ENCODE measurements around the gene ABTB2.

Gene ABTB2

GRCh38 chr11:34360046-34360445, 2.2 kb upstream of the ABTB2 start:
- Histone ChIP-seq H3K9me3 (ENCODE audit: insufficient read depth, low read length, severe bottlenecking) (no peaks in the 10 kb centered on the region), H3K36me3 (ENCODE audit: insufficient read depth, low read length) (no peaks in the 10 kb centered on the region), H3K27ac (ENCODE audit: low read length) (no peak overlapping the region), H3K79me2 (ENCODE audit: insufficient read depth, low read length) (no peaks in the 10 kb centered on the region), H3K9ac (ENCODE audit: low read depth, low read length) (no peak overlapping the region), H3K4me2 (ENCODE audit: insufficient read depth, low read length) (no peak overlapping the region), H3K27me3 (ENCODE audit: insufficient read depth, low read length, poor library complexity) (peaks cover 10% of the 10 kb centered on the region), H3K4me1 (ENCODE audit: insufficient read depth, low read length) (peaks cover 18% of the 10 kb centered on the region), H3K4me3 (ENCODE audit: low read depth in 1 of 2, low read length in 2 of 2) (no peak overlapping the region), H4K20me1 (ENCODE audit: insufficient read depth, low read length) (0 out of 2 replicates have a peak, but pooled peaks cover 3% of the 10 kb centered on the region), H2AFZ (ENCODE audit: low read depth, low read length) (no peak overlapping the region)
- ATAC-seq (ENCODE audit: insufficient read depth, low read depth) (no peak), DNase-seq (no peak)
- TF ChIP-seq EZH2 (IDR thresholded peaks at IDR 0.05; ENCODE audit: borderline replicate concordance, low read depth, low read length, severe bottlenecking) (no peak), CTCF (IDR thresholded peaks at IDR 0.05; ENCODE audit: borderline replicate concordance, extremely low read depth, low read length, poor library complexity, severe bottlenecking) (no peak)

GRCh38 chr11:34359548-34359891, 1.7 kb upstream of the ABTB2 start:
- DNase-seq (no peak), ATAC-seq (ENCODE audit: insufficient read depth, low read depth) (no peak)
- peaks cover 18% of the 10 kb centered on the region for H3K4me1 ChIP-seq (ENCODE audit: insufficient read depth, low read length)
- H3K27ac ChIP-seq (ENCODE audit: low read length) = no peak overlapping the region
- H3K36me3 ChIP-seq (ENCODE audit: insufficient read depth, low read length) = no peaks in the 10 kb centered on the region
- peak overlapping the region in 1 of 2 experiments; percentile 57; a peak in 1 of 4 replicates for H3K4me3 ChIP-seq (ENCODE audit: low read depth in 1 of 2, low read length in 2 of 2)
- H3K9ac ChIP-seq (ENCODE audit: low read depth, low read length) = no peak overlapping the region
- 0 out of 2 replicates have a peak, but pooled peaks cover 3% of the 10 kb centered on the region for H4K20me1 ChIP-seq (ENCODE audit: insufficient read depth, low read length)
- no peak for TF ChIP-seq EZH2 (IDR thresholded peaks at IDR 0.05; ENCODE audit: borderline replicate concordance, low read depth, low read length, severe bottlenecking)
- peak; percentile 0 for TF ChIP-seq CTCF (IDR thresholded peaks at IDR 0.05; ENCODE audit: borderline replicate concordance, extremely low read depth, low read length, poor library complexity, severe bottlenecking)
- H3K79me2 ChIP-seq (ENCODE audit: insufficient read depth, low read length) = no peaks in the 10 kb centered on the region
- H3K9me3 ChIP-seq (ENCODE audit: insufficient read depth, low read length, severe bottlenecking) = no peaks in the 10 kb centered on the region
- peak overlapping the region; percentile 72 for H2AFZ ChIP-seq (ENCODE audit: low read depth, low read length)
- H3K4me2 ChIP-seq (ENCODE audit: insufficient read depth, low read length) = peak overlapping the region; percentile 80; the same call in 1 of the 2 replicates
- peaks cover 10% of the 10 kb centered on the region for H3K27me3 ChIP-seq (ENCODE audit: insufficient read depth, low read length, poor library complexity)

GRCh38 chr11:34358728-34359547, 1.1 kb upstream of the ABTB2 start:
- 0 out of 2 replicates have a peak overlapping the region, but pooled peaks have one; percentile 53 for H3K27ac ChIP-seq (ENCODE audit: low read length)
- H3K9me3 ChIP-seq (ENCODE audit: insufficient read depth, low read length, severe bottlenecking) = no peaks in the 10 kb centered on the region
- no peaks in the 10 kb centered on the region for H3K79me2 ChIP-seq (ENCODE audit: insufficient read depth, low read length)
- peak overlapping the region in 1 of 2 experiments; percentile 57; a peak in 2 of 4 replicates for H3K4me3 ChIP-seq (ENCODE audit: low read depth in 1 of 2, low read length in 2 of 2)
- H3K4me1 ChIP-seq (ENCODE audit: insufficient read depth, low read length) = peaks cover 18% of the 10 kb centered on the region
- H3K9ac ChIP-seq (ENCODE audit: low read depth, low read length) = peak overlapping the region; percentile 39
- H3K27me3 ChIP-seq (ENCODE audit: insufficient read depth, low read length, poor library complexity) = peaks cover 6% of the 10 kb centered on the region
- 0 out of 2 replicates have a peak, but pooled peaks cover 3% of the 10 kb centered on the region for H4K20me1 ChIP-seq (ENCODE audit: insufficient read depth, low read length)
- H3K4me2 ChIP-seq (ENCODE audit: insufficient read depth, low read length) = peak overlapping the region; percentile 80
- peak; percentile 75 for DNase-seq
- no peaks in the 10 kb centered on the region for H3K36me3 ChIP-seq (ENCODE audit: insufficient read depth, low read length)
- peak overlapping the region; percentile 72 for H2AFZ ChIP-seq (ENCODE audit: low read depth, low read length)
- peak; percentile 29 for ATAC-seq (ENCODE audit: insufficient read depth, low read depth)
- TF ChIP-seq CTCF (IDR thresholded peaks at IDR 0.05; ENCODE audit: borderline replicate concordance, extremely low read depth, low read length, poor library complexity, severe bottlenecking) (peak; percentile 88), EZH2 (IDR thresholded peaks at IDR 0.05; ENCODE audit: borderline replicate concordance, low read depth, low read length, severe bottlenecking) (no peak)

Data from DND-41 (cell line).